K562 (cell line): ENCODE data around the gene SPEM2.

Experiments used
- BRD4 ChIP-seq: fragments of 200-600 bp; sonication (generic); IDR thresholded peaks from 2 replicates; pipeline ENCODE4 v1.6.1; 2017; ENCODE audit warnings: inconsistent platforms
- EGR1 ChIP-seq: fragments of 450-650 bp; conservative IDR thresholded peaks from 2 replicates; pipeline ENCODE4 v1.6.1; 2017; ENCODE audit warnings: mild to moderate bottlenecking
- FOXK2 ChIP-seq, 2 experiments: fragments of 450-650 bp; IDR thresholded peaks in 1 of 2; conservative IDR thresholded peaks in 1 of 2; 2 replicates each; pipeline ENCODE4 v1.6.1; 2016; ENCODE audit warnings: low read depth in 2 of 2, mild to moderate bottlenecking in 1 of 2
- LARP7 ChIP-seq: fragments of 450-650 bp; IDR thresholded peaks from 2 replicates; pipeline ENCODE4 v1.6.1; 2016
- POLR2A ChIP-seq: fragments of 450-650 bp; conservative IDR thresholded peaks from 2 replicates; pipeline ENCODE4 v1.6.1; 2016
- RCOR1 ChIP-seq, 2 experiments: IDR thresholded peaks; 2 replicates each; pipeline ENCODE4 v1.6.1; 2012; ENCODE audit warnings: low read depth in 2 of 2, low read length in 2 of 2, borderline replicate concordance in 1 of 2, improper control_type of control experiment in 1 of 2
- TCF7 ChIP-seq: sonication (generic); IDR thresholded peaks from 2 replicates; pipeline ENCODE4 v1.6.1; 2016; ENCODE audit warnings: antibody characterized with exemption, borderline replicate concordance
- TEAD4 ChIP-seq, 2 experiments: sonication (generic) in 1 of 2; formaldehyde crosslinking in 1 of 2; IDR thresholded peaks; 2 replicates each; pipeline versions ENCODE4 v1.6.1 to v1.8.0; 2012 to 2022; ENCODE audit warnings: borderline replicate concordance in 1 of 2, inconsistent platforms in 1 of 2, low read length in 1 of 2, mild to moderate bottlenecking in 1 of 2, missing genetic modification reagents in 1 of 2
- WHSC1 ChIP-seq: IDR thresholded peaks from one replicate; pipeline ENCODE4 v1.6.1; 2012; ENCODE audit warnings: low read length, control low read depth, inconsistent platforms
- ZNF561 ChIP-seq: fragments of 450-650 bp; formaldehyde crosslinking; conservative IDR thresholded peaks from 2 replicates; pipeline ENCODE4 v1.4.0; 2020; ENCODE audit warnings: mild to moderate bottlenecking, moderate library complexity
- TF ChIP-seq, protein P1 (sequence below): sonication (generic); formaldehyde crosslinking; IDR thresholded peaks from 2 replicates; pipeline ENCODE4 v1.5.0; 2020; ENCODE audit warnings: missing genetic modification reagents
- TF ChIP-seq, protein P2 (sequence below): fragments of 450-650 bp; IDR thresholded peaks from 2 replicates; pipeline ENCODE4 v1.6.1; 2014; ENCODE audit warnings: low read depth, mild to moderate bottlenecking, moderate library complexity, borderline replicate concordance
- TF ChIP-seq, protein P3 (sequence below): sonication (generic); formaldehyde crosslinking; IDR thresholded peaks from 2 replicates; pipeline ENCODE4 v1.8.1; 2023; ENCODE audit warnings: mild to moderate bottlenecking, missing genetic modification reagents, moderate library complexity
- TF ChIP-seq, protein P4 (sequence below), 3 experiments: IDR thresholded peaks in 2 of 3; conservative IDR thresholded peaks in 1 of 3; 2 replicates each; pipeline ENCODE4 v1.5.1; 2011 to 2012; ENCODE audit warnings: low read length in 3 of 3, mild to moderate bottlenecking in 3 of 3, control low read depth in 2 of 3, improper control_type of control experiment in 1 of 3, inconsistent platforms in 1 of 3, low read depth in 1 of 3, mixed read lengths in 1 of 3, moderate library complexity in 1 of 3; ENCODE audit not compliant: insufficient read depth in 2 of 3

DNA sequence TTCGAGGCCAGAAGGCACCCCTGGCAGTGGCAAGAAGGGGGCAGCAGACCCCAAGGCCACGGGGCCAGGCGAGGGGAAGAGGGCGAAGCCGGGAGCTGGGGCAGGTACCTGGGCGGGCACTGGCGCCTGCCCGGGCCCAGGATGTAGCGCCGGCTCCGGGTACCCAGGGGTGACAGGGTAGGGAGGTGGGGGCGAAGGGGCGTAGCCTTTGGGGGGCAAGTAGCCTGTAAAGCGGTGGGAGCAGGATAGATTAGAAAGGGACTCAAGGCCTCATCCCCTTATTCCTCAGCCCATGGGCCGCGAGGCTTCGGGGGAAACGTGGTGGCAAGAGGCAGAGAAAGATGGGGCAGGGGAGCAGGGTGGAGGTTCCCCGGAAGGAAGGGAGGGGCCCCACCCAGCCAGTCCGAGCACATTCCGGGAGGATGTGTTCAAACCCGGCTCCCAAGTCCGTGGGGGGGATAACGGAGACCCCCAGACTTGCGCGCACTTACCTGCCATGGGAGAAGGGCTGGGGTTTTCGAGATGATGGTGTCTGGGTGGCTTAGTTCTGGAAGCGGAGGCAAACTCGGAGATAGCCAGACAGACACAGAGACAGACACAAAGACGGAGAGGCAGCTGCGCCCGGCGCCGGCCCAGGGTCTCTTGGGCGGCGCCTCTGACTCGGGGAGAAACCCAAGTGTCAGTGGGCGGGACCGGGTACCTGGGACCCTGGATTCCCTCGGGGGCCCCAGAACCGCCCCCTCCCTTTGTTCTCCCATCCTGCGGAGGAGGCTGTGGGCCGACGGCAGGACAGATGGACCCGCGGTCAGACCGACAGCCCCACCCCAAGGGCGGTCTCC, 31.6 kb upstream of the SPEM2 start:
- no peak for TF ChIP-seq TEAD4 (IDR thresholded peaks at IDR 0.05; ENCODE audit: low read length)
- TF ChIP-seq TEAD4 (CRISPR knock-in tag; IDR thresholded peaks at IDR 0.05; ENCODE audit: borderline replicate concordance), result no peak
- TF ChIP-seq ZNF561 (CRISPR knock-in tag), result no peak
- TF ChIP-seq TCF7, result no peak
- no peak for TF ChIP-seq POLR2A
- TF ChIP-seq, protein P1, sequence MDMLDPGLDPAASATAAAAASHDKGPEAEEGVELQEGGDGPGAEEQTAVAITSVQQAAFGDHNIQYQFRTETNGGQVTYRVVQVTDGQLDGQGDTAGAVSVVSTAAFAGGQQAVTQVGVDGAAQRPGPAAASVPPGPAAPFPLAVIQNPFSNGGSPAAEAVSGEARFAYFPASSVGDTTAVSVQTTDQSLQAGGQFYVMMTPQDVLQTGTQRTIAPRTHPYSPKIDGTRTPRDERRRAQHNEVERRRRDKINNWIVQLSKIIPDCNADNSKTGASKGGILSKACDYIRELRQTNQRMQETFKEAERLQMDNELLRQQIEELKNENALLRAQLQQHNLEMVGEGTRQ (CRISPR knock-in tag), result no peak
- TF ChIP-seq, protein P2, sequence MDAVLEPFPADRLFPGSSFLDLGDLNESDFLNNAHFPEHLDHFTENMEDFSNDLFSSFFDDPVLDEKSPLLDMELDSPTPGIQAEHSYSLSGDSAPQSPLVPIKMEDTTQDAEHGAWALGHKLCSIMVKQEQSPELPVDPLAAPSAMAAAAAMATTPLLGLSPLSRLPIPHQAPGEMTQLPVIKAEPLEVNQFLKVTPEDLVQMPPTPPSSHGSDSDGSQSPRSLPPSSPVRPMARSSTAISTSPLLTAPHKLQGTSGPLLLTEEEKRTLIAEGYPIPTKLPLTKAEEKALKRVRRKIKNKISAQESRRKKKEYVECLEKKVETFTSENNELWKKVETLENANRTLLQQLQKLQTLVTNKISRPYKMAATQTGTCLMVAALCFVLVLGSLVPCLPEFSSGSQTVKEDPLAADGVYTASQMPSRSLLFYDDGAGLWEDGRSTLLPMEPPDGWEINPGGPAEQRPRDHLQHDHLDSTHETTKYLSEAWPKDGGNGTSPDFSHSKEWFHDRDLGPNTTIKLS, result no peak
- no peak for TF ChIP-seq BRD4
- TF ChIP-seq FOXK2 (conservative IDR thresholded peaks at IDR 0.05 in 1 of 2, IDR thresholded peaks at IDR 0.05 in 1 of 2; ENCODE audit: low read depth in 2 of 2), result no peak
- TF ChIP-seq, protein P3, sequence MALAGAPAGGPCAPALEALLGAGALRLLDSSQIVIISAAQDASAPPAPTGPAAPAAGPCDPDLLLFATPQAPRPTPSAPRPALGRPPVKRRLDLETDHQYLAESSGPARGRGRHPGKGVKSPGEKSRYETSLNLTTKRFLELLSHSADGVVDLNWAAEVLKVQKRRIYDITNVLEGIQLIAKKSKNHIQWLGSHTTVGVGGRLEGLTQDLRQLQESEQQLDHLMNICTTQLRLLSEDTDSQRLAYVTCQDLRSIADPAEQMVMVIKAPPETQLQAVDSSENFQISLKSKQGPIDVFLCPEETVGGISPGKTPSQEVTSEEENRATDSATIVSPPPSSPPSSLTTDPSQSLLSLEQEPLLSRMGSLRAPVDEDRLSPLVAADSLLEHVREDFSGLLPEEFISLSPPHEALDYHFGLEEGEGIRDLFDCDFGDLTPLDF (CRISPR knock-in tag), result no peak
- no peak for TF ChIP-seq RCOR1 (IDR thresholded peaks at IDR 0.05; ENCODE audit: borderline replicate concordance in 1 of 2, low read depth in 2 of 2, low read length in 2 of 2)
- no peak for TF ChIP-seq WHSC1
- TF ChIP-seq EGR1, result peak; percentile 38
- no peak for TF ChIP-seq LARP7
- TF ChIP-seq, protein P4, sequence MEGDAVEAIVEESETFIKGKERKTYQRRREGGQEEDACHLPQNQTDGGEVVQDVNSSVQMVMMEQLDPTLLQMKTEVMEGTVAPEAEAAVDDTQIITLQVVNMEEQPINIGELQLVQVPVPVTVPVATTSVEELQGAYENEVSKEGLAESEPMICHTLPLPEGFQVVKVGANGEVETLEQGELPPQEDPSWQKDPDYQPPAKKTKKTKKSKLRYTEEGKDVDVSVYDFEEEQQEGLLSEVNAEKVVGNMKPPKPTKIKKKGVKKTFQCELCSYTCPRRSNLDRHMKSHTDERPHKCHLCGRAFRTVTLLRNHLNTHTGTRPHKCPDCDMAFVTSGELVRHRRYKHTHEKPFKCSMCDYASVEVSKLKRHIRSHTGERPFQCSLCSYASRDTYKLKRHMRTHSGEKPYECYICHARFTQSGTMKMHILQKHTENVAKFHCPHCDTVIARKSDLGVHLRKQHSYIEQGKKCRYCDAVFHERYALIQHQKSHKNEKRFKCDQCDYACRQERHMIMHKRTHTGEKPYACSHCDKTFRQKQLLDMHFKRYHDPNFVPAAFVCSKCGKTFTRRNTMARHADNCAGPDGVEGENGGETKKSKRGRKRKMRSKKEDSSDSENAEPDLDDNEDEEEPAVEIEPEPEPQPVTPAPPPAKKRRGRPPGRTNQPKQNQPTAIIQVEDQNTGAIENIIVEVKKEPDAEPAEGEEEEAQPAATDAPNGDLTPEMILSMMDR (IDR thresholded peaks at IDR 0.05 in 2 of 3, conservative IDR thresholded peaks at IDR 0.05 in 1 of 3; ENCODE audit: insufficient read depth in 2 of 3, low read depth in 1 of 3, low read length in 3 of 3), result no peak
